ENCODE measurements around the gene TPCN2.
A peak's percentile ranks its signal among the peaks of the same experiment; 100 is the strongest.

TPCN2 gene

DNA sequence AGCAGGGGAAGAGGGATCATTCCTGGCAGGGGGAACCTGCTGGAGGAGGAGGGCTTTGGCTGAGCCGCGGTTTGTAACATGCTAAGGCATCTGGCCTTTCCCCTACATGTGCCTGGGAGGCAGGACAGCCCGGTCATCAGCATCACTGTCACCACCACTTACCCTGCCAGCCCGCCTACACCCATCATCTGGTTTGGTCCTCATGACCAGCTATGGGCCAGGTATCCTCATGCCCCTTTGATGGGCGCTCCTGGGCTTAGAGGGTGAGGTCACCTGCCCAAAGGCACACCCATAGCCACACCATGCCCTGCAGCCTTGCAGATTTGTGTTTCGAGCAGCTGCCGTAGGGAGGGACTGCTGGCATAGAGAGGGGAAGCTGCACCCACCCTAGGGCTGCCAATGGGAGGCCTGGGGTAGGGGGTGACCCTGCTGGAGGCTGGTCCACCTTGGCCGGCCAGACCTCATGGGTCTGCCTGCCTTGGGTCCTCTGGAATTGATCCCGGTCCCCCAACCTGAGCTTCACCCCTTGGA, 38.3 kb upstream of the TPCN2 start:
- FAIRE-seq (no peak), DNase-seq (ENCODE audit: low spot score) (no peak)

- no peak for DNase-seq (ENCODE audit: low spot score)
- no peak for FAIRE-seq
Measured at GRCh38 chr11:69010964-69011623, 37.6 kb upstream of the TPCN2 start.

DNA sequence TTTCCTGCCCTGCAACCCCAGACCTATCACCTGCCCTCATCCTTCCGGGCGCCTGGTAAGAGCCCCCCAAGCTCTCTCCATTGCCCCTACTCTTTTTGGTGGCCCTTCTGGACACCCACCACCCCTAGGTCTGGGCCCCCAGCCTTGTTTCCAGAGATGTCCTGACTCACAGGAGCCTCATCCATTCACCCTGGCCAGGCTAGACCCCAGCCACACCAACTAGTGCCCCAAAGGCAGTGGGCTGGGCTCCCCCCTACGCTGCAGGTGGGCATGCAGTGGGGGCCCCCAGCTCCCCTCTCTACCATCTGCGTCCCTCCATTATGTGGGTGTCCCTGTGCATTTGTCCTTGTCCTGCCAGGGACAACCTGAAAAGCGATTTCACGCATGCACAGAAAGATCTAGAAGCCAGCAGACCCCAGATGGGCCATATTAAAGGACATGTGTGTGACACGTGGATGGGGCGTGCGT, 37.1 kb upstream of the TPCN2 start:
- FAIRE-seq (no peak), DNase-seq (ENCODE audit: low spot score) (no peak)

DNA sequence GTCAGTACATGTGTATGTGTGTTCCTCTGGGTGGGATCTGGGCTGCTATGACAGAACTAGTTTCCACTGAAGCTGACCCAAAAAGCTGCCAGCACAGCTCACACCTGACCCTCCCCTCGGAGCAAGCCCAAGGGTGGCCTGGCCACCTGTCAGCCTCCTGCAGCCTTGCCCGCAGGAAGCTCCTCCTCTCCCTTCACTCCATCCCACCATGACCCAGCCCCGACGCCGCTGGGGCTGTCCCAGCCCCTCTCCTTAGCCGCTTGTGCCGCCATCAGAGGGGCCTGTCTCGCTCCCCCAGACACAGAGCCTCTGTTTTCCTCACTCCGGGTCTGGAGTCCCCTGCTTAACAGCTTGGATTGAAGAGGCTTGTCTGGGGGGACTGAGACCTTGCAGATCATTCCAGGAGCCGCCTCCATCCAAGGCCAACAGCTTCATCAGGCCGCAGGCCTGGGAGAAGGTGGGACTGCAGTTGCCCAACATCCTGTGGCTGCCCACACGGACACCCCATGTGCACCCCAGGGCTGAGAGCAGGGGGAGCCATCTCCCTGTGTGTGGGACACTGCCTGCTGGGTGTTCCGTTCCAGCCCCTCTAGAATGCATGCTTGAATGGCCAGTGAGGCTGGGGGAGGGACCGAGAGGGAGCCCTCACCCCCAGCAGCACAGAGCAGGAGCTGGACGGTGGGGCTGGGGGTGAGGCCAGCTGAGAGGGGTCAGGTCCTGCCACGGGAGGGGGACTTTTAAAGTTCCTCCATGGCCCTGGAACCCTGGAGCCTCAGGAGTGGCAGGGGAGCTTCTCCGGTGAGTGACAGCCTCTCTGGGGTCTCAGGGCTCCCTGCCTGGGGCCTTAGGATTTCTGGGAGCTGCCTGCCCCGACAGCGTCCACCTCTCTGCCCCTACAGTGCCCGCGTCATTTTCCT, 36.4 kb upstream of the TPCN2 start:
- no peak for DNase-seq (ENCODE audit: low spot score)
- no peak for FAIRE-seq

- FAIRE-seq (no peak), DNase-seq (ENCODE audit: low spot score) (peak; percentile 41)
Measured at GRCh38 chr11:69013009-69013951, 35.5 kb upstream of the TPCN2 start, which contains the start of gene MRGPRF. Gene MRGPRF, minus strand, starts transcription at chr11:69013246. Its CDS starts 3,345 bp downstream, at chr11:69009901.

DNA sequence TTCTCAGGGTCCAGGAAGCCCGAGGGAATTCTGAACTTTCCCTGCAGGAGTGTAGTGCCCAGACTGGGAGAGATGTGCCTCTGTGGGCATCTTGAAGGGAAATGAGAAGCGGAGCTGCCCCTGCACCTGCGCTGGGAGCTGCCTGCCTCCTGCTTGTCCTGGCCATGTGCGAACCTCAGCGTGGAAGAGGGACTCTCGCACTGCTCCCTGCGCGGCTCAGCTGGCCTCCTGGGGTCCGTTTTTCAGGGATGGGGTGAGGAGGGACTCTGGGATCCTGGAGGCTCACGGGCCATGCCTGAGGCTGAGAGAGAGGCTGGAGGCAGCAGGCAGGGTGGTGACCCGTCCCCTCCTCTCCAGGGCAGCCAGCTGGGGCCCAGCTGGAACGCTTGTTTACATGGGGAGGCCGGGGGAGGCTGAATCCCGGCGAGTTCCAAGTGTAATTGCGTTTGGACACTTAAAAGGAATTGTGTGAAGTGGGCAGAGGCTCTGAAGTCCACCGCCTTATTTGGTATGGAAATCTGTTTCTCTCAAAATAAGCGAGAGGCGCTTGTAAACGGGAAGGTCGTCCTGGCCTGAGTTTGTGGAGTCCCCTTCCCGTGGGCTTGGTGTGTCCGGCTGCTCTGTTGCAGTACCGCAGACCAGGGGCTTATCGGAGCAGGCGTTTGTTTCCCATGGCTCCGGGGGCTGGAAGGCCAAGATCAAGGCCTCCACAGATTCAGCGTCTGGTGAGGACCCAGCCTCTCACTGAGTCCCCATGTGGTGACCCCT, 34.5 kb upstream of the TPCN2 start:
- DNase-seq (ENCODE audit: low spot score) (no peak), FAIRE-seq (no peak)

DNA sequence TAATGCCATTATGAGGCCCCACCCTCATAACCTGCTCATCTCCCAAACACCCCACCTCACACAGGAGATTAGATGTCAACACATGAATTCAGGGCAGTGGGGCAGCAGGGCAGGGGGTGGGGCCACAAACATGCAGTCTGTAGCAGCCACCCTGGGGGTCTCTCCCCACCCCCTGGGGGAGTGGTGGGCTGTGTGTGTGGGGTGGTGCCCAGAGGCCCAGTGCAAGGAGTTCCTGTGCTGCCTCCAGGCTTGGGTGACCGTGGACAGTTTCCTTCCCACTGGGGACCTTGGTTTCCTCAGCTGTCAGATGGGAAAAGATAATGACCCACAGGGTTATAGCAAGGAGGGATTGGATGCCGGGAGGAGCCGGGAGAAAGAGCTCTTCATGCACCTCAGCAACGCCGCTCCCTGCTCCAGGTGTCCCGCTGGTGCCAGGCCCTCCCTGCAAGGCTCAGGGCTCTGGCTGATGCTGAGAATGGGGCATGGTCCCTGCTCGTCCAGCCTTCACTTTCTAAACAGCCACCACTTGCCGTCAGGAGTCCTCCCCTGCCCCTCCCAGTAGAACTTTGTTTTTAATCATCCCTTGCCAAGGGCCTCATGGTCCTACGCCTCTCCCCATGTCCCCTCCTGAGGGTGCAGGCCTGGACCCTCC, 33.7 kb upstream of the TPCN2 start:
- FAIRE-seq, result no peak
- DNase-seq (ENCODE audit: low spot score), result no peak

- FAIRE-seq (no peak), DNase-seq (ENCODE audit: low spot score) (no peak)
Measured at GRCh38 chr11:69017951-69018350, 30.8 kb upstream of the TPCN2 start.

DNA sequence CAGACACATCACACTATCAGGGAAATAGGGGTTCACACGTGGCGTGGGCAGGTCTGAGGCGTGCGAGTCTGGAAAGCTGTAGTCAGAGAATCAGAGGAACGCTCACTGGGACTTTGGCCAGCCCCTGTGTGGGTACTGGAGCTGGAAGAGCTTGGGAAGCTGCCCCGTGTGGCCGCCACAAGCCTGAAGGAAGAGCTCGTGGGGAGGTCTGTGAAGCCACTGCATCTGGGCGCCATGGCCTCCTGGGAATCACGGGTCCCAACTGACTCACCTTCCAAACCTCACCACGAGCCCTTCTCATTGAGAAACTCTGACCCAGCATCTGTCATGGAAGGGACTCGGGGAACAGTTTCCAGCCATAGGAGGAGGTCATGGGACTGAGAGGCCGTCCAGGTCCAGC, 29.8 kb upstream of the TPCN2 start:
- no peak for DNase-seq (ENCODE audit: low spot score)
- no peak for FAIRE-seq

GRCh38 chr11:69022260-69022659, 26.5 kb upstream of the TPCN2 start:
- FAIRE-seq (no peak), DNase-seq (ENCODE audit: low spot score) (no peak)

GRCh38 chr11:69024509-69024908, 24.2 kb upstream of the TPCN2 start:
- no peak for FAIRE-seq

DNA sequence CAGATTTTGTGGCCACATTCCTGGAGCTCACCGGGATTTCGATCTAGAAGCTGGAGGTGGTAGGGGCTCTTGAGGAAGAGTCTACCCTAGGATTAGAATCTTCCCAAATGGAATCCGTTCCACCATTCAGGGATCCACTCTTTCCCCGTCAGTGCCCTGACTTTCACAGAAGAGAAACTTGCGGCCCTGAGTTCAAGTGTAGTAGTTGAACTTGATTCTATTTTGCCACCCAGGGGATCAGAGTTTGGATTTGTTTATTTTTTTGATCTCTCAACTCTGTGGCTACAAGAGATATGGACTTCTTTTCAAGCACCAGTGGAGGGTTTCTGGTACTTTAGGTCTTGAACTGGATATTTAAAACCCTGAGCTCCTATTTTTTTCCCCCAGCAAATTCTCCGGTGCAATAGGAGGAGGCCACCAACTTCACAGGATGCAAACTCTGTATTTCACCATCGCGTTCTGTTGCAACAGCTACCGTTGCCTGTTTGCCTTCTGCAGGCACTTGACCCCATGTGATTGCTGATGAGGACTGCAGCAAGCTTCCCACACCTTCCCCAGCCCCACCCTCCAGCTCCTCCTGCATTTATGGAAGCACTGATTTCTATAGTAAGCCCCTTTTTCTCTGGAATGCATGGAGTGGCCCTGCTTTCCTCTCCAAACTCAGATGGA, 20.9 kb upstream of the TPCN2 start:
- FAIRE-seq (no peak), DNase-seq (ENCODE audit: low spot score) (no peak)

More at GRCh38 chr11:69024509-69024908, 24.2 kb upstream of the TPCN2 start:
- no peak for DNase-seq (ENCODE audit: low spot score)

- FAIRE-seq, result no peak
Measured at GRCh38 chr11:69030301-69030700, 18.4 kb upstream of the TPCN2 start.

GRCh38 chr11:69032833-69033232, 15.9 kb upstream of the TPCN2 start:
- FAIRE-seq (no peak), DNase-seq (ENCODE audit: low spot score) (no peak)

More at GRCh38 chr11:69030301-69030700, 18.4 kb upstream of the TPCN2 start:
- DNase-seq (ENCODE audit: low spot score), result no peak

- no peak for FAIRE-seq
- no peak for DNase-seq (ENCODE audit: low spot score)
Measured at GRCh38 chr11:69033431-69033830, 15.3 kb upstream of the TPCN2 start.

DNA sequence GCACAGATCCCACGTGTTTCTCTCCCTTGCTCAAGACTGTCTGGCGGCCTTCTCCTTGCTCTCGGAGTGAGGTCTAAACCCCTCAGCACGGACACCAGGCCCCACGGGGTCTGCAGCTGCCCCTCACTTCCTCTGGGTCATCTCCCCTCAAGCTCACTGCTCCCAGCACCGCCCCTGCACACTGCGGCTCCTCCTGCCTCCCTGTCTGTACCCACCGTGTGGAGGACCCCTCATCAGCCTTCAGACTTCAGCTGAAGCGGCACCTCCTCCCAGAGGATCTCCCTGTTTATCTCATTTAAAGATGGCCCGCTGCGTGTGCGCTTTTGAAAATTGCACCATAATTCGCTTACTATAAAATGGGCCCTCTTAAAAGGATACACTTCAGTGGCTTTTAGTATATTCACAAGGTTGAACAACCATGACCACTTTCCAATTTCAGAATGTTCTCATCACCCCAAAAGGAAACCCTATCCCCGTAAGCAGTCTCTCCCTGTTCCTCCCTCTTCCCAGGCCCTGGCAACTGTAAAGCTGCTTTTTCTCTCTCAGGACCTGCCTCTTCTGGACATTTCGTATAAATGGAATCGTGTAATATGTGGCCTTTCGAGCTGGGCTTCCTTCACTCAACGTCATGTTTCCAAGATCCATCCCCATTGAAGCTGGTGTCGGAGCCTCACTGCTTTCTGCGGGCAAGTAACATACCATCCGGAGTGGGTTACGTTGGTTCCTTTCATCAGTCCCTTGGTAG, 14.4 kb upstream of the TPCN2 start:
- FAIRE-seq, result no peak
- DNase-seq (ENCODE audit: low spot score), result no peak

- no peak for FAIRE-seq
- no peak for DNase-seq (ENCODE audit: low spot score)
Measured at GRCh38 chr11:69035150-69035945, 13.4 kb upstream of the TPCN2 start.

GRCh38 chr11:69035946-69036340, 12.8 kb upstream of the TPCN2 start:
- DNase-seq (ENCODE audit: low spot score) (no peak), FAIRE-seq (no peak)

Data from urothelium cell line (cell line).